ENCODE measurements around the gene CDH13. TPM values are rescaled to one million over a fixed set of nuclear protein-coding genes. Genes with fewer than 3 reads are reported as not detected.

Gene CDH13
- total and polyA plus RNA-seq, 9 of the 15 experiments (the other 6 are each of a cell fraction or from before 2014, with no cell fraction given): 0.03 TPM; not detected in 8

- Histone ChIP-seq H3K4me2 (ENCODE audit: insufficient read depth, low read length) (no peak overlapping the region), H3K79me2 (ENCODE audit: control insufficient read depth, insufficient read depth, low read length) (no peaks in the 10 kb centered on the region), H3K4me3 (no peak overlapping the region), H4K20me1 (replicated peaks; ENCODE audit: control insufficient read depth, insufficient read depth, low read length) (no peaks in the 10 kb centered on the region), H3K4me1 (replicated peaks in 1 of 2; ENCODE audit: control insufficient read depth in 2 of 2, insufficient read depth in 2 of 2, low read length in 2 of 2) (no peaks in the 10 kb centered on the region), H3K36me3 (ENCODE audit: control insufficient read depth, insufficient read depth, low read length) (no peaks in the 10 kb centered on the region), H3K27ac (ENCODE audit: extremely low read depth, low read depth, low read length) (no peak overlapping the region), H3K9ac (ENCODE audit: insufficient read depth in 1 of 2, low read depth in 2 of 2, low read length in 2 of 2) (no peak overlapping the region), H3K27me3 (ENCODE audit: control insufficient read depth in 2 of 2, insufficient read depth in 2 of 2, low read length in 2 of 2) (no peaks in the 10 kb centered on the region), H3K9me3 (replicated peaks; ENCODE audit: control insufficient read depth, insufficient read depth, low read depth, low read length) (no peaks in the 10 kb centered on the region; the same call in 1 of the 2 replicates), H2AFZ (ENCODE audit: low read depth, low read length) (no peak overlapping the region), H3K9me1 (ENCODE audit: control insufficient read depth, insufficient read depth, low read length) (no peaks in the 10 kb centered on the region)
- ChIA-PET POLR2A (no interaction called here), CTCF (ENCODE audit: low intra/inter-chr PET ratio) (no interaction called here)
- intact Hi-C loops (cut with micrococcal nuclease) (no loop called here), in situ Hi-C loops (cut with MboI) (no loop called here)
- TF ChIP-seq TARDBP (IDR thresholded peaks at IDR 0.05): no peak
- TF ChIP-seq SRSF7 (optimal IDR thresholded peaks at IDR 0.05; ENCODE audit: low read depth, low read length): no peak
- no peak for TF ChIP-seq CCNT2 (IDR thresholded peaks at IDR 0.05; ENCODE audit: borderline replicate concordance, extremely low read depth, insufficient read length, low read depth, low read length)
- no peak for TF ChIP-seq HNRNPLL (IDR thresholded peaks at IDR 0.05; ENCODE audit: low read depth, low read length, poor library complexity, severe bottlenecking)
- no peak for TF ChIP-seq ZNF780A (CRISPR knock-in tag; IDR thresholded peaks at IDR 0.05)
- TF ChIP-seq ETV1 (tag; conservative IDR thresholded peaks at IDR 0.05; ENCODE audit: low read depth): no peak
- no peak for TF ChIP-seq SIN3B (IDR thresholded peaks at IDR 0.05; ENCODE audit: low read depth)
- no peak for TF ChIP-seq TRIM28 (IDR thresholded peaks at IDR 0.05)
- ATAC-seq: no peak
- no TSS peak for BruUV-seq (replicated peaks)
- WGBS (ENCODE audit: insufficient coverage, low coverage, missing lambda C conversion rate): under 1% methylated on average over 6 of the region's 6 CpGs
- no peak for FAIRE-seq
- no peak for DNase-seq (ENCODE audit: extremely low read depth in 1 of 4, low spot score in 3 of 4)
These were observed 487.0 kb downstream of the CDH13 start for GRCh38 chr16:83113811-83114210.

Data from K562 (cell line).